ENCODE data around the gene PCDHGB7.

PCDHGB7 gene

DNA sequence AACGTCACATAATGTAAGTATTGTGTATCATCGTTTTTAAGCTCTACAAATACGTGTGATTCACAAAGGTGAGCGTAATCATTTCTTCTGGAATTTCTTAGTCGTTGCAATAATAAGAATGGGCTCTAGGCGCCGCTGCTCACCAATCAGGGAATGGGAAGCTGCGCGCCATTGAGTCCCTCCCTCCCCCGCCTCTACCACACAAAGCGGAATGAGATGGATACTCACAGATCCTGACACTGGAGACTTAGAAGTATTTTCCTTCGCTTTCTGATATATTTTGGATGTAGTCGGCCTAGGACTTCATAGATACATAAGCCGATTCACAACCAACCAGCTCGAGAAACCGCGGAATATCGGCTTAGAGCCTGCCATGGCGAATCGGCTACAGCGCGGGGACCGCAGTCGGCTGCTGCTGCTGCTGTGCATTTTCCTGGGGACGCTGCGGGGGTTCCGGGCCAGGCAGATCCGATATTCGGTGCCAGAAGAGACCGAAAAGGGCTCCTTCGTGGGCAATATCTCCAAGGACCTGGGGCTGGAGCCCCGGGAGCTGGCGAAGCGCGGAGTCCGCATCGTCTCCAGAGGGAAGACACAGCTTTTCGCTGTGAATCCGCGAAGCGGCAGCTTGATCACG is 3.5 kb downstream of the PCDHGB7 start, which contains the start of gene PCDHGA11:
TSS of gene PCDHGA11 (plus strand) at position 197 of the 634 bp plus-strand sequence. CDS start at position 374, 177 bp downstream.
- Histone ChIP-seq H3K36me3 (ENCODE audit: insufficient read depth, low read length) (no peaks in the 10 kb centered on the region), H3K4me1 (ENCODE audit: insufficient read depth, low read length, severe bottlenecking) (no peaks in the 10 kb centered on the region), H4K20me1 (ENCODE audit: insufficient read depth, low read length) (no peaks in the 10 kb centered on the region), H3K4me3 (ENCODE audit: low read depth, low read length, poor library complexity, severe bottlenecking) (no peak within 1 kb of the TSS), H3F3A (ENCODE audit: insufficient read depth, low read length) (no peaks in the 10 kb centered on the region), H3K9me2 (ENCODE audit: low read depth, low read length) (no peaks in the 10 kb centered on the region), H3K27ac (ENCODE audit: low read depth, low read length, poor library complexity, severe bottlenecking) (no peak within 1 kb of the TSS), H3K9ac (ENCODE audit: low read length) (no peak within 1 kb of the TSS), H3K79me2 (ENCODE audit: insufficient read depth, low read length) (no peaks in the 10 kb centered on the region), H2AFZ (ENCODE audit: low read length) (no peak within 1 kb of the TSS), H3K9me3 (ENCODE audit: low read length) (peaks cover 23% of the 10 kb centered on the region), H3K27me3 (ENCODE audit: insufficient read depth, low read length) (no peaks in the 10 kb centered on the region), H3K4me2 (ENCODE audit: low read length) (no peak within 1 kb of the TSS)
- TF ChIP-seq CTCF (IDR thresholded peaks at IDR 0.05; ENCODE audit: low read length) (no peak), EZH2 (IDR thresholded peaks at IDR 0.05; ENCODE audit: borderline replicate concordance, low read length) (no peak)

- H3K9me3 ChIP-seq (ENCODE audit: low read length): peaks cover 23% of the 10 kb centered on the region
- no peaks in the 10 kb centered on the region for H3K36me3 ChIP-seq (ENCODE audit: insufficient read depth, low read length)
- no peaks in the 10 kb centered on the region for H4K20me1 ChIP-seq (ENCODE audit: insufficient read depth, low read length)
- no peak overlapping the region for H3K27ac ChIP-seq (ENCODE audit: low read depth, low read length, poor library complexity, severe bottlenecking)
- no peaks in the 10 kb centered on the region for H3K79me2 ChIP-seq (ENCODE audit: insufficient read depth, low read length)
- H3K4me2 ChIP-seq (ENCODE audit: low read length): no peak overlapping the region
- TF ChIP-seq EZH2 (IDR thresholded peaks at IDR 0.05; ENCODE audit: borderline replicate concordance, low read length) (no peak), CTCF (IDR thresholded peaks at IDR 0.05; ENCODE audit: low read length) (no peak)
- no peak overlapping the region for H2AFZ ChIP-seq (ENCODE audit: low read length)
- H3K4me1 ChIP-seq (ENCODE audit: insufficient read depth, low read length, severe bottlenecking): no peaks in the 10 kb centered on the region
- H3F3A ChIP-seq (ENCODE audit: insufficient read depth, low read length): no peaks in the 10 kb centered on the region
- H3K4me3 ChIP-seq (ENCODE audit: low read depth, low read length, poor library complexity, severe bottlenecking): no peak overlapping the region
- no peaks in the 10 kb centered on the region for H3K9me2 ChIP-seq (ENCODE audit: low read depth, low read length)
- H3K9ac ChIP-seq (ENCODE audit: low read length): no peak overlapping the region
- no peaks in the 10 kb centered on the region for H3K27me3 ChIP-seq (ENCODE audit: insufficient read depth, low read length)
These were observed 4.0 kb downstream of the PCDHGB7 start for GRCh38 chr5:141421489-141421855.

- H3F3A ChIP-seq (ENCODE audit: insufficient read depth, low read length): no peaks in the 10 kb centered on the region
- peaks cover 21% of the 10 kb centered on the region for H3K9me3 ChIP-seq (ENCODE audit: low read length)
- no peaks in the 10 kb centered on the region for H3K79me2 ChIP-seq (ENCODE audit: insufficient read depth, low read length)
- no peak overlapping the region for H2AFZ ChIP-seq (ENCODE audit: low read length)
- no peak overlapping the region for H3K9ac ChIP-seq (ENCODE audit: low read length)
- TF ChIP-seq CTCF (IDR thresholded peaks at IDR 0.05; ENCODE audit: low read length) (no peak), EZH2 (IDR thresholded peaks at IDR 0.05; ENCODE audit: borderline replicate concordance, low read length) (no peak)
- H3K9me2 ChIP-seq (ENCODE audit: low read depth, low read length): no peaks in the 10 kb centered on the region
- no peak overlapping the region for H3K4me3 ChIP-seq (ENCODE audit: low read depth, low read length, poor library complexity, severe bottlenecking)
- no peaks in the 10 kb centered on the region for H4K20me1 ChIP-seq (ENCODE audit: insufficient read depth, low read length)
- no peak overlapping the region for H3K4me2 ChIP-seq (ENCODE audit: low read length)
- no peaks in the 10 kb centered on the region for H3K4me1 ChIP-seq (ENCODE audit: insufficient read depth, low read length, severe bottlenecking)
- H3K27ac ChIP-seq (ENCODE audit: low read depth, low read length, poor library complexity, severe bottlenecking): no peak overlapping the region
- H3K36me3 ChIP-seq (ENCODE audit: insufficient read depth, low read length): no peaks in the 10 kb centered on the region
- no peaks in the 10 kb centered on the region for H3K27me3 ChIP-seq (ENCODE audit: insufficient read depth, low read length)
These were observed 5.3 kb downstream of the PCDHGB7 start for GRCh38 chr5:141422742-141423291.

All from OCI-LY1 (cell line).